ENCODE measurements around the gene AIG1. TPM values are rescaled to one million over a fixed set of nuclear protein-coding genes. Genes with fewer than 3 reads are reported as not detected.
A peak's percentile ranks its signal among the peaks of the same experiment; 100 is the strongest.
"Not testable (repeated sequence)": the region's sequence is repeated elsewhere in the genome, so short reads cannot be mapped to it uniquely, and the experiment has no call there.

Gene AIG1
- total RNA-seq, 1 experiment from 2014 or later = 18.6 TPM

DNA sequence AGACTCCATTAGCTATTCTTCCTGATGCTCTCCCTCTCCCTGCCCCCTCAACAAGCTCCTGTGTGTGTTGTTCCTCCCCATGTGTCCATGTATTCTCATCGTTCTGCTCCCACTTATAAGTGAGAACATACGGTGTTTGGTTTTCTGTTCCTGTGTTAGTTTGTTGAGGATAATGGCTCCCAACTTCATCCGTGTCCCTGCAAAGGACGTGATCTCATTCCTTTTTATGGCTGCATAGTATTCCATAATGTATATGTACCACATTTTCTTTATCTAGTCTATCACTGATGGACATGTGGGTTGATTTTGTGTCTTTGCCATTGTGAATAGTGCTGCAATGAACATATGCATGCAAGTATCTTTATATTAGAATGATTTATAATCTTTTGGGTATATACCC, 16.3 kb upstream of the AIG1 start:
- H3K27me3 ChIP-seq (ENCODE audit: control insufficient read depth, insufficient read depth, low read length); H3K36me3 ChIP-seq (replicated peaks; ENCODE audit: control insufficient read depth, insufficient read depth, low read length); H3K4me3 ChIP-seq (ENCODE audit: insufficient read depth, low read depth, low read length); DNase-seq: not testable (repeated sequence)

DNA sequence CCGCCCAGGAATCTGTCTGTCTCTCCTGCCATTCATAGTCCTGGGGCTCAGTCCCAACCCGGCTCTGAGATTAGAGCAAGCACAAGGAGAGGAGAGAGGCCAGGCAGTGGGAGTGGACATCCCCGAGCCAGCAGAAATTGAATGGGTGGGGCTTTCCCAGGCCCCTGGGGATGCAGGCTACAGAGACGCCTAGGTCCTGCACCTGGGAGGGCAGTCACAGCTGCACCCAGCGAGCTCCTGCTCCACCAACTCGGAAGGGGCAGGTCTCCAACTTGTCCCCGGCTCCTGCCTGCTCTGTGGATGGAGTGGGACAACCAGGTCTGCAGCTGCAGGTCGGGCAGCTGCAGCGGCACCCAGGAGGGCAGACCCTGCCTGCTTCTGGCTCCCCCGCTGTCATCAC, 11.1 kb upstream of the AIG1 start:
- Histone ChIP-seq H3K27me3 (ENCODE audit: control insufficient read depth, insufficient read depth, low read length) (no peaks in the 10 kb centered on the region), H3K36me3 (replicated peaks; ENCODE audit: control insufficient read depth, insufficient read depth, low read length) (no peaks in the 10 kb centered on the region), H3K4me3 (ENCODE audit: insufficient read depth, low read depth, low read length) (no peak overlapping the region)
- no peak for DNase-seq

DNA sequence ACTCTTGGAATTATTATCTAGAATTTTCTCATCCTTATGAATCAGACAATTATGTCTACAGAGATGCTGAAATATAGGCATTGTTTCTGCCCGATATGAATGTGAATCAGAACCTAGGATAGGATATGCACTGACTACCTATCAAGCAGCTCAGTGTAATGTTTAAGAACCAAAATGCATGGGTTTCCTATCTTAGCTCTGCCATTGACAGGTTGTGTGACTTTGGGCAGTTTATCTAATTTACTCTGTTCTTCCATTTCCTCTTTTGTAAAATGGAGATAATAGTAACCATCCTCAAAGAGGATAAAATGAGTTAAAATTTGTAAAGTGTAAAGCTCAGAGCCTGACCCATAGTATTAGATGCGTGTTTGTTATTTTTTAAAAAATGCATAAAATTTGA, 10.2 kb upstream of the AIG1 start:
- no peaks in the 10 kb centered on the region for H3K36me3 ChIP-seq (replicated peaks; ENCODE audit: control insufficient read depth, insufficient read depth, low read length)
- no peaks in the 10 kb centered on the region for H3K27me3 ChIP-seq (ENCODE audit: control insufficient read depth, insufficient read depth, low read length)
- H3K4me3 ChIP-seq (ENCODE audit: insufficient read depth, low read depth, low read length) = no peak overlapping the region
- no peak for DNase-seq

DNA sequence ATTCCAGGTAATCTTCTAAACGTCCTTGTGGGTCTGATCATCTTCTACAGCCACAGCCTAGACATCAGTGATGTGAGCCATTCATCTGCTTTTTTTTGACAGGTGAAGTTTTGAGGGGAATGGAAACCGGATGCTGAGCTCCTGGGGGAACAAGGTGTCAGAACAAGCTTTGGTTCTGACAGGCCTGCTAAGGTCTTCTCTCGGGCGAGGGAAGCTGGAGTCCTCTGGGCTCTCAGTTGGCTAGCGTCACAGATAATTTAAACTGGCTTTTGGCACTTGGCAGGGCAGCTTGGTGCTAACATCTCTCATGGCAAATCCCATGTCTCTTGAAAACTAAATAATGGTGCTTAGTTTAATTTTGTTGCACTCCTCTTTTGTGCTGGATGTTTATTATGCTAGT, 8.4 kb upstream of the AIG1 start:
- Histone ChIP-seq H3K4me3 (ENCODE audit: insufficient read depth, low read depth, low read length) (no peak overlapping the region), H3K36me3 (replicated peaks; ENCODE audit: control insufficient read depth, insufficient read depth, low read length) (no peaks in the 10 kb centered on the region), H3K27me3 (ENCODE audit: control insufficient read depth, insufficient read depth, low read length) (no peaks in the 10 kb centered on the region)
- no peak for DNase-seq

DNA sequence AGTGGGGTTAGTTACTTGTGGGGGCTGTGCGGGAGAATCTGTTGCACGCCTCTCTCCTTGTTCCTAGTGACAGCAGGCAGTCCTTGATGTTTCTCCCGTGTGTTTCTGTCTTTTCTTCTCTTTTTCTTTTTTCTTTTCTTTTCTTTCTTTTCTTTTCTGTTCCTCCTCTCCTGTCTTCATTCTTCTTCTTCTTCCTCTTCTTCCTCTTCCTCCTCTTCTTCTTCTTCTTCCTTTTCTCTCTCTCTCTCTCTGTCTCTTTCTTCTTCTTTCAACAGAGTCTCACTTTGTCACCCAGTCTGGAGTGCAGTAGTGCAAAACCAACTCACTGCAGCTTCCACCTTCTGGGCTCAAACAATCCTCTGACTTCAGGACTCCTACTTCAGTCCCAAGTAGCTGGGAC, 6.8 kb upstream of the AIG1 start:
- no peak for DNase-seq
- Histone ChIP-seq H3K36me3 (replicated peaks; ENCODE audit: control insufficient read depth, insufficient read depth, low read length) (no peaks in the 10 kb centered on the region), H3K27me3 (ENCODE audit: control insufficient read depth, insufficient read depth, low read length) (no peaks in the 10 kb centered on the region), H3K4me3 (ENCODE audit: insufficient read depth, low read depth, low read length) (no peak overlapping the region)

DNA sequence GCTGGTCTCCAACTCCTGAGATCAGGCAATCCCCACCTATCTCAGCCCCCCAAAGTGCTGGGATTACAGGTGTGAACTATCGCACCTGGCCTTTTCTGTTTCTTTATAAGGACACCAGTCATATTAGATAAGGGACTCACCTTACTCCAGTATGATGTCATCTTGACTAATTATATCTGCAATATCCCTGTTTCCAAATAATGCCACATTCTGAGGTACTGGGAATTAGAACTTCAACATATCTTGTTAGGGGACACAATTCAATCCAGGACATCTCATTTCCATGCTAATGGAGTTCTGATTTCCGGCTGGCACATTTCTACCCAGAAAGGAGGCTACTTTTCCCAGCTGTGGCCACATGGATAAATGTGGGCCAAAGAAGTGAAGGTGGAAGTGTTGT, 6.4 kb upstream of the AIG1 start:
- H3K36me3 ChIP-seq (replicated peaks; ENCODE audit: control insufficient read depth, insufficient read depth, low read length) = no peaks in the 10 kb centered on the region

DNA sequence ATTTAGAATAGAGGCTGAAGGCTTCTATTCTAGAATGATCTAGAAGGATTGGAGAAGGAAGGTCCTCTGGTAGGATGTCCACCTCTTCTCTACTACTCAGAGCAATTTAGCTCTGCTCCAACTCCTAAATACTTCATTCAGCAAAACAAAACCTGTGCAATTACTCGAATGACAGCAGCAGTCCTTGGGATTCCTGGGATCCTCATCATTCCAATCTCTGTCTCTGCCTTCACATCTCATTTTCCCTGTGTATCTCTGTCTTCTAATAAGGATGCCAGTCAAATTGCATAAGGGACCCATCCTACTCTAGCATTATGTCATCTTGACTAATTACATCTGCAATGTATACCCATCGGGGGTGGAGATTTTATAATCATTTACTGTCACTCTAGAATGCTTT, 5.5 kb upstream of the AIG1 start:
- Histone ChIP-seq H3K27me3 (ENCODE audit: control insufficient read depth, insufficient read depth, low read length) (no peaks in the 10 kb centered on the region), H3K4me3 (ENCODE audit: insufficient read depth, low read depth, low read length) (no peak overlapping the region), H3K36me3 (replicated peaks; ENCODE audit: control insufficient read depth, insufficient read depth, low read length) (no peaks in the 10 kb centered on the region)
- no peak for DNase-seq

More for the DNA sequence above, 6.4 kb upstream of the AIG1 start:
- Histone ChIP-seq H3K4me3 (ENCODE audit: insufficient read depth, low read depth, low read length) (no peak overlapping the region), H3K27me3 (ENCODE audit: control insufficient read depth, insufficient read depth, low read length) (no peaks in the 10 kb centered on the region)
- DNase-seq = no peak

DNA sequence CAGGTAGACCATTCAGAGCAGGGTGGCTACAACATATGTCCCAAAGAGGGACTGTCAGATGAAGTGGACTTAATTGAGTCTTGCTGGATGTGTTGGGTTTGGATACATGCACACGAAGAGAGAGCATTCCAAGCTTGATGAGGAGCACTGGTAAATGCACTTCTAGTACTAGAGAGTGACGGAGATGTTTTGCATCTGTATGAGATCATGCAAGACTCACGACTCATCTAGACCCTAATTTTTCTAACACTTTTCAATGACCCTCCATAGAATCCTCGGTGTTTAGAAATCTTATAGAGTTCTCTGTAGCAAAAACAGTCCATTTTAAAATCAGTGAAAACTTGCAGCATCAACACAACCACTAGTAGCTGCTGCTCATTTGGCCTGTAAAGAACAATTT, 4.8 kb upstream of the AIG1 start:
- Histone ChIP-seq H3K36me3 (replicated peaks; ENCODE audit: control insufficient read depth, insufficient read depth, low read length) (no peaks in the 10 kb centered on the region), H3K4me3 (ENCODE audit: insufficient read depth, low read depth, low read length) (no peak overlapping the region), H3K27me3 (ENCODE audit: control insufficient read depth, insufficient read depth, low read length) (no peaks in the 10 kb centered on the region)
- DNase-seq = no peak

DNA sequence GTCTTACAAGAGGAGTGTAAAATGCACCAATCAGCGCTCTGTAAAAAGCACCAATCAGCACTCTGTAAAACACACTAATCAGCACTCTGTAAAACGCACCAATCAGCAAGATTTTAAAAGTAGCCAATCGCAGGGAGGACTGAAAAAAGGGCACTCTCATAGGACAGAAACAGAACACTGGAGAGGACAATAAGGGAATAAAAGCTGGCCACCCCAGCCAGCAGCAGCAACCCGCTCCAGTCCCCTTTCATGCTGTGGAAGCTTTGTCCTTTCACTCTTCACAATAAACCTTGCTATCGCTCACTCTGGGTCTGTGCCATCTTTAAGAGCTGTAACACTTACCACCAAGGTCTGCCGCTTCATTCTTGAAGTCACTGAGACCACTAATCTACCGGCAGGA, 1.7 kb upstream of the AIG1 start:
- DNase-seq = no peak
- no peak overlapping the region for H3K4me3 ChIP-seq (ENCODE audit: insufficient read depth, low read depth, low read length)
- H3K27me3 ChIP-seq (ENCODE audit: control insufficient read depth, insufficient read depth, low read length) = no peaks in the 10 kb centered on the region
- H3K36me3 ChIP-seq (replicated peaks; ENCODE audit: control insufficient read depth, insufficient read depth, low read length) = no peaks in the 10 kb centered on the region

DNA sequence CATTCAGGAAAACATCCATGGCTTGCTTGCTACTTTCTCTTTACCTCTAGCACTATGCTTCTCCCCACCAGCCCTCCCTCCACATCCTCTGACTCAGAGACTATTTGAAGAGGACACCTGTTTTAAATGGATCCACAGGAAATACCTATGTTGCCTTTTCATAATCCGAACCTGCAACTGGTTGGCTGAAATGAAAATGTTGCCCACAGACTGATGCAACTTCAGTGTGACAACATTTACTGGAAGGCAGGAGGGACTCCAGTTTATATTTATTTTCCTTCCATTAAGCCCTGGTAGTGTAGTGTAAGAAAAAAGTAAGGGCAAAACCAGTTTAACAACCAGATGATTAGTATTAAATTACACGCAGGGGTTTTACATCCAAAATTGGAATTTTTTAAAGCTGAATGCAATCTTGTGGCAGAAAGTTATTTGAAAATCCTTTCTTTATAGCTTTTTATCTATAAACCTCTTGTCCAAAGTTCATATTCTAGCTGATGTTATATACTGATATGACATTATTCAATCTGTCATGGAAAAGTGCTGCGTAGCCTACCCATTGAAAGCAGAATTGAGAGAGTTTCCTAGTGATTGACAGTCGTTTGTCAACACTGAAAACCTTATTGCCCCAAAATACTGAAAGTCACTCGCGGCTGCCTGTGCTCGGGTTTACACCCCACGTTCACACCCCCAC, 881 bp upstream of the AIG1 start:
- Histone ChIP-seq H3K27me3 (ENCODE audit: control insufficient read depth, insufficient read depth, low read length) (no peaks in the 10 kb centered on the region), H3K4me3 (ENCODE audit: insufficient read depth, low read depth, low read length) (peak overlapping the region; percentile 56), H3K36me3 (replicated peaks; ENCODE audit: control insufficient read depth, insufficient read depth, low read length) (no peaks in the 10 kb centered on the region)
- peak; percentile 21 for DNase-seq

DNA sequence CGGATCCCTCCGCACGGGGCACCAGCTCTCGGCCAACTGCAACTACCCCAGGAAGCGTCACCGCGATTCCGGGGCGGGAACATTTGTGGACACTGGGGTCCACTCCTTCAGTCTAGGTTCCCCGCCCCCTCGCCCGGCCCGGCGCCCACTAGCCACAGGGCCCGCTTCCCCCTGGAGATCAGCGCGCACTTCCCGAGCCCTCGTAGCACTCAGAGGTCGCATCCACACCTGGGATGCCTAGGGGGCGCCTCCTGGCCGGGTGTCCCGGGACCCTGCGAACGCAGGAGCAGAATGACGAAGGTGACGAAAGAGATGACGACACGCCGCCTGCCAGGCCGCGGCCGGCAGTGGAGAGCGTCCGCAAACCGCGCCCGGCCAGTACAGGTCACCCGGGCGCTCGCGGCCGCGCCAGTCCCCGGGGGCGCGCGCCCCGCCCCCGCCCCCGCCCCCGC, 309 bp upstream of the AIG1 start:
- H3K36me3 ChIP-seq (replicated peaks; ENCODE audit: control insufficient read depth, insufficient read depth, low read length) = no peaks in the 10 kb centered on the region
- peak overlapping the region; percentile 56 for H3K4me3 ChIP-seq (ENCODE audit: insufficient read depth, low read depth, low read length)
- no peaks in the 10 kb centered on the region for H3K27me3 ChIP-seq (ENCODE audit: control insufficient read depth, insufficient read depth, low read length)
- DNase-seq = no peak

DNA sequence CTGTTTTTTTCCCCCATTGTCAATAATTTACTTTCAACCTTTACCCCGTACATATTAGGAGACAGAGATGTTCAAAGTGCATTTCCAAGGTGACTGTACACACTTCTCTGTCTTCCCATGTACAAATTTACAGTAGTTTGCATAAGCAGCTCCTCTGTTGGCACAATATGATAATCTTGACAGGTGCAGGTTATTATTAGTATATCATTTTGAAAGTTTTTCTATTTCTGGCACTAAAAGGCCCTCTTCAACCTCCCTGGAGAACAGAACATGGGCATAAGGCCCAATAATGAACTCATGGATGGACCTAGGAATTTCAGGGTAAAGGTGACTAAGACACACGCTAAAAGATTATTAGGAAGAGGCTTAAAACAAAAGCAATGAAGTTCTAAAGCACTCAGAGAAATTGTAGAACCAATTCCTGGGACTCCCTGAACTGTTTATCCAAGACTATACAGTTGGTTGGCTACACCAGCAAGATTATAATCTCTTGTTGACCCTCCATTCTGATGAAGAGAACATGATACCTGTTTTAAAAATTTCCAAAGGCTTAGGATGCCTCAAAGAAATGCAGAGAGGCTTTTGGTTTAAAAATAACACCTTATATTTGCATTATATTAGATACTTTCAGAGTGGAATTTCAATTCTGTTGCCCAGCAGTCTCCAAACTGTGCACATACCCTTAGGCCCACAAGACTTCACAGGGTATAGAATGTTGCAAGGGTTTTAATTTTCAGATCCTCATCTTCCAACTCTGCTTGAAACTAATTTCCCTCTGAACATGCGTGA, 1.1 kb downstream of the AIG1 start:
- no peaks in the 10 kb centered on the region for H3K27me3 ChIP-seq (ENCODE audit: control insufficient read depth, insufficient read depth, low read length)
- peak overlapping the region; percentile 56; the same call in 1 of the 2 replicates for H3K4me3 ChIP-seq (ENCODE audit: insufficient read depth, low read depth, low read length)
- H3K36me3 ChIP-seq (replicated peaks; ENCODE audit: control insufficient read depth, insufficient read depth, low read length) = no peaks in the 10 kb centered on the region
- no peak for DNase-seq

DNA sequence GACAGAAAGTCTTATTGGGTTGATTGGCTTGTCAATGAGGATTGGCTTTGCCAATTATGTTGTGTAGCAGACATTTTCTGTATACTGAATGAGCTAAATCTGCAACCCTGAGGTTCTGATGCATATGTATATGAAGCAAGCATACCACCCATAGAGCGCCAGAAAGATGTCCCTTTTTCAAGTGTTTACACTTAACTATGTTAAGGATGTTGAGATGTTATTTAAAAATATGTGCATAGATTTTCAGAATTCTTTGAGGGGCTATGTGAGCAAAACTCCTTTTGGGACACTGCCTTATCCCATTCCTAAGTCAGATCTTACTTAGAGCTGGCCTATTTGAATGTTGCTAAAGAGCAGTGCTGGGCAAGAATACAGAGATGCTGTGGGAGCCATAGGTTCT, 1.9 kb downstream of the AIG1 start:
- no peak overlapping the region for H3K4me3 ChIP-seq (ENCODE audit: insufficient read depth, low read depth, low read length)
- DNase-seq = peak; percentile 18
- no peaks in the 10 kb centered on the region for H3K27me3 ChIP-seq (ENCODE audit: control insufficient read depth, insufficient read depth, low read length)
- H3K36me3 ChIP-seq (replicated peaks; ENCODE audit: control insufficient read depth, insufficient read depth, low read length) = no peaks in the 10 kb centered on the region

DNA sequence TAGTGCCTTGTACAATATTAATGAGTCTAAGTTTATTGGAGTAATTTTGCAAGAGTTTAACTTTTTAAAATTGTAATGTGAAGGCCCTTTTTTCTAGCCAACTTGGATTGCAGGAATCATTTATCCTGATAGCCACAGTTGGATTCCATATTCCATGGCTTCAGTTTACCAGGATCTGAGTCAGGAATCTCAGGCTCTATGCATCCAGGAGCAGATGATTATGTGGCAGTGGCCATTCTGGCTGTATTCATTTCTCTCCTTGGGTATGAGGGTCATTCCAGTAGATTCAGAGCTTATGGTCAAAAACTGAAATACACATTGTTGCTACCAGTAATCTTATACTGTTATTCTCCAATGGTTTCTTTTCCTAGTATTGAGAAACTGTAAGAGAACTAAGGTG, 2.9 kb downstream of the AIG1 start:
- Histone ChIP-seq H3K36me3 (replicated peaks; ENCODE audit: control insufficient read depth, insufficient read depth, low read length) (no peaks in the 10 kb centered on the region), H3K27me3 (ENCODE audit: control insufficient read depth, insufficient read depth, low read length) (no peaks in the 10 kb centered on the region), H3K4me3 (ENCODE audit: insufficient read depth, low read depth, low read length) (no peak overlapping the region)
- no peak for DNase-seq

DNA sequence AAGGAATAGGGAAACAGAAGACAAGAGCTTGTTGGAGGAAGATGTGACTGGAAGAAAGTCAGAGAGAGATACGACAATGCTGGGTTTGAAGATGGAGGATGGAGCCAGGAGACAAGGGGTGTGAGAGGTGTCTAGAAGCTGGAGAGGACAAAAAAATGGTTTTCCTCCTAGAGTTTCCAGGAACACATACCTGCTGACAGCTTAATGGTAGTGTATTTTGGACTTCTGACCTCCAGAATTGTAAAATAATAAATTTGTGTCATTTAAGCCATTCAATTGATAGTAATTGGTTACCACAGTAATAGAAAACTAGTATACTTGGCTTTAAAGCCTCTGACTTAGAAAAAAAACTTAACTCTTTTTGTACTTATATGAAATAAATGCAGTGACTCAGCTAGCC, 3.6 kb downstream of the AIG1 start:
- no peak overlapping the region for H3K4me3 ChIP-seq (ENCODE audit: insufficient read depth, low read depth, low read length)
- no peaks in the 10 kb centered on the region for H3K27me3 ChIP-seq (ENCODE audit: control insufficient read depth, insufficient read depth, low read length)
- no peaks in the 10 kb centered on the region for H3K36me3 ChIP-seq (replicated peaks; ENCODE audit: control insufficient read depth, insufficient read depth, low read length)
- DNase-seq = no peak
